ENCODE measurements around the gene RAP1A.
"Not testable (repeated sequence)": the region's sequence is repeated elsewhere in the genome, so short reads cannot be mapped to it uniquely, and the experiment has no call there.

The RAP1A gene

GRCh38 chr1:111600886-111601386, 18.7 kb upstream of the RAP1A start:
- no peak for DNase-seq (ENCODE audit: low read depth, low spot score)
- TF ChIP-seq, protein P1, sequence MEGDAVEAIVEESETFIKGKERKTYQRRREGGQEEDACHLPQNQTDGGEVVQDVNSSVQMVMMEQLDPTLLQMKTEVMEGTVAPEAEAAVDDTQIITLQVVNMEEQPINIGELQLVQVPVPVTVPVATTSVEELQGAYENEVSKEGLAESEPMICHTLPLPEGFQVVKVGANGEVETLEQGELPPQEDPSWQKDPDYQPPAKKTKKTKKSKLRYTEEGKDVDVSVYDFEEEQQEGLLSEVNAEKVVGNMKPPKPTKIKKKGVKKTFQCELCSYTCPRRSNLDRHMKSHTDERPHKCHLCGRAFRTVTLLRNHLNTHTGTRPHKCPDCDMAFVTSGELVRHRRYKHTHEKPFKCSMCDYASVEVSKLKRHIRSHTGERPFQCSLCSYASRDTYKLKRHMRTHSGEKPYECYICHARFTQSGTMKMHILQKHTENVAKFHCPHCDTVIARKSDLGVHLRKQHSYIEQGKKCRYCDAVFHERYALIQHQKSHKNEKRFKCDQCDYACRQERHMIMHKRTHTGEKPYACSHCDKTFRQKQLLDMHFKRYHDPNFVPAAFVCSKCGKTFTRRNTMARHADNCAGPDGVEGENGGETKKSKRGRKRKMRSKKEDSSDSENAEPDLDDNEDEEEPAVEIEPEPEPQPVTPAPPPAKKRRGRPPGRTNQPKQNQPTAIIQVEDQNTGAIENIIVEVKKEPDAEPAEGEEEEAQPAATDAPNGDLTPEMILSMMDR (IDR thresholded peaks at IDR 0.05; ENCODE audit: insufficient read depth, low read length, missing control alignments) = no peak
- ChIA-PET CTCF (interaction anchor here (0.8 to 2.5 kb wide), 3 partner anchors 10 to 93 kb away, joined by 3 to 9 read pairs (median 5); no protein-coding TSS in a partner anchor), POLR2A (no interaction called here)
- no peak overlapping the region for H3K4me3 ChIP-seq (ENCODE audit: low read depth, low read length)

GRCh38 chr1:111602302-111602701, 17.3 kb upstream of the RAP1A start:
- no peak for DNase-seq (ENCODE audit: low read depth, low spot score)
- CTCF ChIA-PET = interaction anchor here (1.1 to 1.4 kb wide), 2 partner anchors 9 to 11 kb away, joined by 3 to 5 read pairs; no protein-coding TSS in a partner anchor
- POLR2A ChIA-PET = no interaction called here
- H3K4me3 ChIP-seq (ENCODE audit: low read depth, low read length) = no peak overlapping the region
- TF ChIP-seq, protein P1 (IDR thresholded peaks at IDR 0.05; ENCODE audit: insufficient read depth, low read length, missing control alignments) = no peak

GRCh38 chr1:111602974-111603373, 16.6 kb upstream of the RAP1A start:
- DNase-seq (ENCODE audit: low read depth, low spot score) = no peak
- ChIA-PET CTCF (interaction anchor here (1.4 kb wide), 1 partner anchor 10 kb away, joined by 5 read pairs; no protein-coding TSS in a partner anchor), POLR2A (no interaction called here)
- TF ChIP-seq, protein P1 (IDR thresholded peaks at IDR 0.05; ENCODE audit: insufficient read depth, low read length, missing control alignments) = no peak
- no peak overlapping the region for H3K4me3 ChIP-seq (ENCODE audit: low read depth, low read length)

- ChIA-PET CTCF (interaction anchor here (0.9 kb wide), 1 partner anchor 13 kb away, joined by 4 read pairs; no protein-coding TSS in a partner anchor), POLR2A (no interaction called here)
- no peak for DNase-seq (ENCODE audit: low read depth, low spot score)
- TF ChIP-seq, protein P1 (IDR thresholded peaks at IDR 0.05; ENCODE audit: insufficient read depth, low read length, missing control alignments) = no peak
- H3K4me3 ChIP-seq (ENCODE audit: low read depth, low read length) = no peak overlapping the region
Measured at GRCh38 chr1:111603979-111604378, 15.6 kb upstream of the RAP1A start.

DNA sequence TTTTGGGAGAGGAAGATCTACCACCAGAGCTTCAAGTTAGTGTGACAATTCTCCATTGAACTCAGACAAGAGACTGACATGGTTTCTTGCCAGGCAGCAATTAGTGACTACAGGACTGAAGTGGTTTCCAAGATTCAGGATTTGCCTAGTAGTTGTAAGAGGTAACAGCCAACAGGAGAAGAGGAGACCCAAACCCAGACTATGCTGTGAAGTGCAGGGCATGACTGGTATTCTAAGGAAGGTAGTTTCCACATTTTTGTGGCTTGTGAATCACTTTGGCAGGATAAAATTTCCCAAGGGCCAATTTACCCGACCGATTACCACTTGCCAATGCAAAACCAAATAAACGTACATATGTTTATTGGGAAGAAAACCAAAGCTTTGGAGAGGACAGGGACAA, 14.7 kb upstream of the RAP1A start:
- H3K4me3 ChIP-seq (ENCODE audit: low read depth, low read length) = no peak overlapping the region
- ChIA-PET CTCF (interaction anchor here (0.9 kb wide), 1 partner anchor 14 kb away, joined by 4 read pairs; no protein-coding TSS in a partner anchor), POLR2A (no interaction called here)
- TF ChIP-seq, protein P1 (IDR thresholded peaks at IDR 0.05; ENCODE audit: insufficient read depth, low read length, missing control alignments) = no peak
- DNase-seq (ENCODE audit: low read depth, low spot score) = peak; percentile 42

DNA sequence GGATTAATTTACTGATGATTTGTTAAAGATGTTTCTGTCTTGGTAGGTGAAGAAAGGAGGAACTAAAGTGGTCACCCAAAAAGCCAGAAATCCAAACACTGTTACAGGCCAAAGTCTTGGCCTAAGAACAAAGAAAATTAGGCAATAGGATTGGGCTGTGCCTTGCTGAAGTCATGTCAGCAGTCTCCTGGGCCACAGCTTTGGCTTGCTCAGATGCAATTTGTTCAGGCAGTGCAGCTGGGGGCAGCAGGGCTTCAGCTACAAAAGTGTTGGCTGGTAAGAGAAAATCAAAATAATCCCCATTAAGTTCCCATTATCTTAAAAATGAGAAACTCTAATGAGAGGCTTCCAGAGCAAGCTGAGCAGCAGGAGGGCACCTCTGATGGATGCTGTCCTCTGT, 14.0 kb upstream of the RAP1A start:
- DNase-seq (ENCODE audit: low read depth, low spot score) = no peak
- ChIA-PET CTCF (interaction anchor here (0.9 to 1.6 kb wide), 2 partner anchors 10 to 99 kb away, joined by 4 read pairs; no protein-coding TSS in a partner anchor), POLR2A (no interaction called here)
- no peak overlapping the region for H3K4me3 ChIP-seq (ENCODE audit: low read depth, low read length)
- TF ChIP-seq, protein P1 (IDR thresholded peaks at IDR 0.05; ENCODE audit: insufficient read depth, low read length, missing control alignments) = no peak

DNA sequence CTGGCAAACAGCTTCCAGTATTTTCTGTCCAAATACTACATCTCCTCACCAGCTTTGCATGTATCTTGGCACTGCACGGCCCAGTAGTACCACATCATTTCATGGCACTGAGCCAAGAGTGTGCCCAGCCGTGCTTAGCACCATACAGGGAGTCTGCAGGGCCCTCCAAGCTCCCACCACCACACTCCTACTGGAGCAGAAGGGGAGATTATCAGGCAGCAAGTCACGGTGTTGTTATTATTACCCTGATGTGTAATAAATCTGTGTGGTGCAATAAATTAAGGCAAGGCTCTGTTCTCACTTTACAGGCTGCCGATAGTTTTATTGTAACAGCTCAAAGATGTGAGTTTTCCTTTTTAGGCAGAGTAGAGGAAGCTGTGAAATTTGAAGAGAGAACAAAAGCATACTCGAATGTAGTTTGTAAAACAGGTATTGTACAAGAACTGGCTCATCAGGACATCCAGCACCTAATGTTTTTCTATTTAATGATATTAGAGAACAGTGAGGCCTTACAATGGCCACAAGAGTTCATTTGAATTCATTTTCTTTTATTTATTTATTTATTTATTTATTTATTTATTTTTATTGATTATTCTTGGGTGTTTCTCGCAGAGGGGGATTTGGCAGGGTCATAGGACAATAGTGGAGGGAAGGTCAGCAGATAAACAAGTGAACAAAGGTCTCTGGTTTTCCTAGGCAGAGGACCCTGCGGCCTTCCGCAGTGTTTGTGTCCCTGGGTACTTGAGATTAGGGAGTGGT, 13.0 kb upstream of the RAP1A start:
- POLR2A ChIA-PET; H3K4me3 ChIP-seq (ENCODE audit: low read depth, low read length); DNase-seq (ENCODE audit: low read depth, low spot score): not testable (repeated sequence)
- CTCF ChIA-PET = interaction anchor here (1.3 to 1.6 kb wide), 2 partner anchors 11 to 14 kb away, joined by 3 to 4 read pairs; no protein-coding TSS in a partner anchor

DNA sequence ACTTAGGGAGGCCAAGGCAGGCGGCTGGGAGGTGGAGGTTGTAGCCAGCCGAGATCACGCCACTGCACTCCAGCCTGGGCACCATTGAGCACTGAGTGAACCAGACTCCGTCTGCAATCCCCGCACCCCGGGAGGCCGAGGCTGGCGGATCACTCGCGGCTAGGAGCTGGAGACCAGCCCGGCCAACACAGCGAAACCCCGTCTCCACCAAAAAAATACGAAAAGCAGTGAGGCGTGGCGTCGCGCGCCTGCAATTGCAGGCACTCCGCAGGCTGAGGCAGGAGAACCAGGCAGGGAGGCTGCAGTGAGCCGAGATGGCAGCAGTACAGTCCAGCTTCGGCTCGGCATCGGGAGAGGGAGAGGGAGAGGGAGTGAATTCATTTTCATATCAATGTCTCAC, 11.1 kb upstream of the RAP1A start:
- H3K4me3 ChIP-seq (ENCODE audit: low read depth, low read length); DNase-seq (ENCODE audit: low read depth, low spot score); CTCF ChIA-PET; POLR2A ChIA-PET: not testable (repeated sequence)
